Activated CD4-positive, alpha-beta T cell treated with anti-CD3 and anti-CD28 coated beads for 4 hours (primary cell): Measurements from ENCODE around the gene TSNAXIP1.
A peak's percentile ranks its signal among the peaks of the same experiment; 100 is the strongest.
"Not testable (repeated sequence)": the region's sequence is repeated elsewhere in the genome, so short reads cannot be mapped to it uniquely, and the experiment has no call there.

Source experiments
- DNase-seq, 2 donors: peaks; one replicate each; pipeline ENCODE4 v3.0.0-alpha.2; 2020

The TSNAXIP1 gene

GRCh38 chr16:67834242-67834614 is 27.5 kb downstream of the TSNAXIP1 start:
- DNase-seq: no peak

- not testable (repeated sequence) for DNase-seq
These were observed 30.5 kb downstream of the TSNAXIP1 start for GRCh38 chr16:67837190-67837589.

- no peak for DNase-seq
These were observed 31.1 kb downstream of the TSNAXIP1 start for GRCh38 chr16:67837811-67838210.

GRCh38 chr16:67841198-67841815 is 34.6 kb downstream of the TSNAXIP1 start:
- DNase-seq: no peak

GRCh38 chr16:67841816-67842508 is 35.3 kb downstream of the TSNAXIP1 start, which contains the start of gene THAP11:
TSS of gene THAP11 (plus strand) at chr16:67842320. CDS start at chr16:67842555, 235 bp downstream.
- peak; percentile 92 to 95 for DNase-seq

GRCh38 chr16:67842509-67843342 is 36.0 kb downstream of the TSNAXIP1 start:
- DNase-seq: peak; percentile 39 to 52

GRCh38 chr16:67843343-67843765 is 36.7 kb downstream of the TSNAXIP1 start:
- no peak for DNase-seq

GRCh38 chr16:67844497-67844896 is 37.8 kb downstream of the TSNAXIP1 start:
- no peak for DNase-seq

GRCh38 chr16:67845291-67846062 is 38.8 kb downstream of the TSNAXIP1 start:
- no peak for DNase-seq

- DNase-seq: no peak
These were observed 39.3 kb downstream of the TSNAXIP1 start for GRCh38 chr16:67846063-67846319.

- peak; percentile 94 to 95 for DNase-seq
These were observed 39.8 kb downstream of the TSNAXIP1 start, which contains the start of gene NUTF2 for GRCh38 chr16:67846320-67847063. TSS of gene NUTF2 (plus strand) at chr16:67846933. CDS start at chr16:67865131, 18,198 bp downstream.

- peak; percentile 7 to 15 for DNase-seq
These were observed 40.6 kb downstream of the TSNAXIP1 start, which contains the start of gene CENPT for GRCh38 chr16:67847064-67847861. TSS of gene CENPT (minus strand) at chr16:67847693. CDS start at chr16:67833859, 13,834 bp downstream.

- no peak for DNase-seq
These were observed 41.4 kb downstream of the TSNAXIP1 start for GRCh38 chr16:67848118-67848517.

- DNase-seq: no peak
These were observed 47.0 kb downstream of the TSNAXIP1 start for GRCh38 chr16:67853670-67854069.

GRCh38 chr16:67855789-67856188 is 49.1 kb downstream of the TSNAXIP1 start:
- no peak for DNase-seq

- DNase-seq: no peak
These were observed 50.3 kb downstream of the TSNAXIP1 start for GRCh38 chr16:67856927-67857546.

GRCh38 chr16:67857547-67858233 is 51.0 kb downstream of the TSNAXIP1 start:
- DNase-seq: peak; percentile 16 to 28

GRCh38 chr16:67858500-67858899 is 51.8 kb downstream of the TSNAXIP1 start:
- DNase-seq: no peak

- no peak for DNase-seq
These were observed 54.1 kb downstream of the TSNAXIP1 start for GRCh38 chr16:67860589-67861398.
